Left renal cortex interstitium (tissue), 4 donors: ENCODE data around the gene SOS2. TPM values are rescaled to one million over a fixed set of nuclear protein-coding genes. Genes with fewer than 3 reads are reported as not detected.

ENCODE experiments used
- DNase-seq, 4 donors: peaks; one replicate each; pipeline ENCODE4 v3.0.0-alpha.2; 2013; ENCODE audit warnings: low read depth in 4 of 4, low spot score in 2 of 4, missing footprints in 1 of 4
- polyA plus RNA-seq, 4 donors: library from polyadenylated mRNA; unstranded; fragments of 120-200 nt; gene quantifications; one replicate each; pipeline ENCODE4 v1.2.1, GENCODE V29; 2013; ENCODE audit not compliant: insufficient read length in 4 of 4

The SOS2 gene
- 10 to 100 TPM; 34.7 to 41.5 (median 38.3) TPM for polyA plus RNA-seq

GRCh38 chr14:50231475-50232275, at the start of gene SOS2:
Gene SOS2 (minus strand): TSS chr14:50231578. CDS start chr14:50231283, 295 bp downstream.
- DNase-seq: peak; percentile 72 to 88 (median 84)

- no peak for DNase-seq
Observed at GRCh38 chr14:50272498-50272897, 41.1 kb upstream of the SOS2 start.

- DNase-seq: no peak
Observed at GRCh38 chr14:50270932-50271331, 39.6 kb upstream of the SOS2 start.

GRCh38 chr14:50265029-50265428, 33.7 kb upstream of the SOS2 start:
- DNase-seq: no peak

- DNase-seq: no peak
Observed at GRCh38 chr14:50263321-50263720, 31.9 kb upstream of the SOS2 start.

- no peak for DNase-seq
Observed at GRCh38 chr14:50262865-50263264, 31.5 kb upstream of the SOS2 start.

- DNase-seq: peak in 1 of 4 donors; percentile 13
Observed at GRCh38 chr14:50260511-50260910, 29.1 kb upstream of the SOS2 start.

GRCh38 chr14:50260072-50260471, 28.7 kb upstream of the SOS2 start:
- no peak for DNase-seq

GRCh38 chr14:50257732-50258131, 26.4 kb upstream of the SOS2 start:
- DNase-seq: no peak

GRCh38 chr14:50254248-50254647, 22.9 kb upstream of the SOS2 start:
- no peak for DNase-seq

GRCh38 chr14:50249136-50249775, 17.9 kb upstream of the SOS2 start:
- DNase-seq: no peak

GRCh38 chr14:50247245-50247644, 15.9 kb upstream of the SOS2 start:
- no peak for DNase-seq

- DNase-seq: no peak
Observed at GRCh38 chr14:50242566-50243310, 11.4 kb upstream of the SOS2 start.

GRCh38 chr14:50242096-50242495, 10.7 kb upstream of the SOS2 start:
- DNase-seq: no peak

GRCh38 chr14:50237427-50237826, 6.0 kb upstream of the SOS2 start:
- DNase-seq: no peak

- DNase-seq: no peak
Observed at GRCh38 chr14:50233951-50234250, 2.5 kb upstream of the SOS2 start.

GRCh38 chr14:50233166-50233950, 2.0 kb upstream of the SOS2 start:
- no peak for DNase-seq

GRCh38 chr14:50232276-50232642, 881 bp upstream of the SOS2 start:
- DNase-seq: no peak

- peak in 2 of 4 donors; percentile 56 to 67 for DNase-seq
Observed at GRCh38 chr14:50230701-50231474, 490 bp downstream of the SOS2 start.

GRCh38 chr14:50230401-50230700, 1.0 kb downstream of the SOS2 start:
- DNase-seq: no peak
